Esophagus squamous epithelium (tissue), 4 donors: ENCODE data around the gene SPCS3.

Experiments used
- CTCF ChIP-seq, 6 experiments: fragments of 450-650 bp in 4 of 6; fragments of 200-600 bp in 2 of 6; sonication (generic) in 2 of 6; IDR thresholded peaks; one replicate each; pipeline ENCODE4 v1.5.1; 2016 to 2019; ENCODE audit warnings: antibody characterized with exemption in 6 of 6, mild to moderate bottlenecking in 4 of 6, moderate library complexity in 4 of 6
- POLR2A ChIP-seq, 4 donors: fragments of 450-650 bp; IDR thresholded peaks; one replicate each; pipeline ENCODE4 v1.6.1; 2017; ENCODE audit warnings: antibody characterized with exemption in 4 of 4, mild to moderate bottlenecking in 4 of 4, moderate library complexity in 3 of 4

DNA sequence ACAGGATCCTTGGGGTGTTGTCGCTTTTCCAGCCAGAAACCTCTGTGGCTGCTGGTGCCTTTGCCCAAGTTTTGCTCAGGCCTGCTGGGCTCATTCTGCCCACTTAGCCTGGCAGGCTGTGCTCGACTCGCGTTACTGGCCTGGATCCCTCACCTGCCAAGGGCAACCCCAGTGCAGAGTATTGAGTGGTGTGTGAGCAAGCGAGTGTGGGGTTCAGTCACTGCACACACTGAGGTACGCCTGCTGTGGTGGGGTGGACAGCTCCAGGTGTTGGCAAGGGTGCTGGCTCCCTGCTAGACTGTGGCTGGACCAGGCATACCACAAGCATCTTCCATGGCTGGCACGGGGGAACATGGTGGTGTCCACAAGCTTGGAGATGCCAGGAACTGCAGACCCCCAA lies 22.6 kb downstream of the SPCS3 start:
- no peak for TF ChIP-seq CTCF (IDR thresholded peaks at IDR 0.05)
- TF ChIP-seq POLR2A (IDR thresholded peaks at IDR 0.05): no peak
